HCT116 (cell line): ENCODE measurements around the gene UMAD1. TPM values are rescaled to one million over a fixed set of nuclear protein-coding genes. Genes with fewer than 3 reads are reported as not detected.

ENCODE experiments used
- ATAC-seq: fragments of 200-7000 bp; cut with Tn5 transposase; 2 replicates; pipeline ENCODE4 v1.9.1; 2020; ENCODE audit warnings: mild to moderate bottlenecking, moderate library complexity
- BruUV-seq: library from RNA; stranded (reverse); fragments of 400-500 nt; replicated peaks from 2 replicates; lab custom pipeline; 2021; lab: Mats Ljungman, UMichigan
- CTCF ChIA-PET: fragments of 300-600 bp; sonication (Branson Sonifier 250); formaldehyde crosslinking; loops from one replicate; lab custom pipeline; 2021; ENCODE audit warnings: antibody characterized with exemption; lab: Charles Lee
- POLR2A ChIA-PET: fragments of 300-600, 350-600 bp; sonication (Branson Sonifier 250); formaldehyde crosslinking; loops from one replicate; lab custom pipeline; 2021; ENCODE audit warnings: antibody characterized with exemption; lab: Charles Lee
- RAD21 ChIA-PET, 2 experiments: fragments of 300-600 bp; sonication (Branson Sonifier 250); formaldehyde crosslinking; loops; one replicate each; lab custom pipeline; 2023; ENCODE audit warnings: low total read pairs in 2 of 2; ENCODE audit not compliant: uncharacterized antibody in 2 of 2, unreplicated experiment in 2 of 2, low non-redundant PET in 1 of 2; lab: Charles Lee
- DNase-seq: peaks from one replicate; pipeline ENCODE4 v3.0.0-alpha.2; 2010; ENCODE audit warnings: low read depth, low spot score
- H2AFZ ChIP-seq: fragments of 200-600 bp; shearing (Covaris generic), sonication (generic); 2 replicates; pipeline ENCODE4 v1.6.1; 2017; ENCODE audit warnings: low read depth, mixed run types, mixed read lengths, antibody characterized with exemption, low read length; ENCODE audit not compliant: poor library complexity, severe bottlenecking
- H3K27ac ChIP-seq: 2 replicates; pipeline ENCODE4 v1.5.1; 2012; ENCODE audit warnings: low read depth, low read length
- H3K27me3 ChIP-seq: fragments of 200-600 bp; sonication (generic); 2 replicates; pipeline ENCODE4 v1.6.1; 2016; ENCODE audit warnings: mixed run types, low read length, mixed read lengths; ENCODE audit not compliant: insufficient read depth
- H3K36me3 ChIP-seq, 2 experiments: fragments of 200-500 bp in 1 of 2; fragments of 200-600 bp in 1 of 2; sonication (Bioruptor generic) in 1 of 2; sonication (generic) in 1 of 2; 2 replicates each; pipeline versions ENCODE4 v1.5.1 to v1.6.1; 2014 to 2016; ENCODE audit warnings: low read length in 2 of 2, inconsistent platforms in 1 of 2, mixed read lengths in 1 of 2, mixed run types in 1 of 2; ENCODE audit not compliant: insufficient read depth in 2 of 2, control insufficient read depth in 1 of 2
- H3K4me1 ChIP-seq, 2 experiments: fragments of 200-600 bp in 1 of 2; sonication (generic) in 1 of 2; 2 replicates each; pipeline versions ENCODE4 v1.5.1 to v1.6.1; 2012 to 2017; ENCODE audit warnings: low read length in 2 of 2, inconsistent platforms in 1 of 2, mild to moderate bottlenecking in 1 of 2, mixed read lengths in 1 of 2, mixed run types in 1 of 2, moderate library complexity in 1 of 2; ENCODE audit not compliant: insufficient read depth in 2 of 2, control insufficient read depth in 1 of 2
- H3K4me2 ChIP-seq: fragments of 200-600 bp; sonication (generic); 2 replicates; pipeline ENCODE4 v1.6.1; 2017; ENCODE audit warnings: mixed run types, low read length, mixed read lengths
- H3K4me3 ChIP-seq, 2 experiments: fragments of 200-600 bp in 1 of 2; sonication (generic) in 1 of 2; replicated peaks in 1 of 2; 2 replicates each; pipeline ENCODE4 v1.5.1; 2011 to 2016; ENCODE audit warnings: low read length in 2 of 2, control low read depth in 1 of 2, low read depth in 1 of 2, mild to moderate bottlenecking in 1 of 2, mixed read lengths in 1 of 2, mixed run types in 1 of 2
- H3K79me2 ChIP-seq: fragments of 200-600 bp; sonication (generic); 2 replicates; pipeline ENCODE4 v1.6.1; 2017; ENCODE audit warnings: mild to moderate bottlenecking, mixed run types, low read length, moderate library complexity, mixed read lengths; ENCODE audit not compliant: insufficient read depth
- H3K9ac ChIP-seq: fragments of 200-600 bp; sonication (generic); 2 replicates; pipeline ENCODE4 v1.6.1; 2016; ENCODE audit warnings: low read length, mixed read lengths
- H3K9me2 ChIP-seq: fragments of 200-600 bp; sonication (generic), shearing (Covaris generic); 2 replicates; pipeline ENCODE4 v1.6.1; 2017; ENCODE audit warnings: mixed run types, mild to moderate bottlenecking, moderate library complexity; ENCODE audit not compliant: insufficient read depth
- H3K9me3 ChIP-seq, 2 experiments: fragments of 200-500 bp in 1 of 2; fragments of 200-600 bp in 1 of 2; sonication (Bioruptor generic) in 1 of 2; sonication (generic) in 1 of 2; 2 replicates each; pipeline ENCODE4 v1.6.1; 2014 to 2017; ENCODE audit warnings: low read length in 2 of 2, mixed read lengths in 2 of 2, inconsistent platforms in 1 of 2, low read depth in 1 of 2, mild to moderate bottlenecking in 1 of 2, mixed run types in 1 of 2, moderate library complexity in 1 of 2; ENCODE audit not compliant: control insufficient read depth in 1 of 2, insufficient read depth in 1 of 2
- H4K20me1 ChIP-seq: fragments of 200-600 bp; sonication (generic), shearing (Covaris generic); 2 replicates; pipeline ENCODE4 v1.6.1; 2017; ENCODE audit warnings: mixed run types, mild to moderate bottlenecking, moderate library complexity; ENCODE audit not compliant: insufficient read depth
- CEBPB ChIP-seq: IDR thresholded peaks from 2 replicates; pipeline ENCODE4 v1.6.1; 2012; ENCODE audit warnings: low read depth
- ELF1 ChIP-seq: IDR thresholded peaks from 2 replicates; pipeline ENCODE4 v1.6.1; 2012; ENCODE audit warnings: low read depth, borderline replicate concordance
- EZH2 ChIP-seq: fragments of 200-600 bp; sonication (generic); IDR thresholded peaks from 2 replicates; pipeline ENCODE4 v1.6.1; 2017; ENCODE audit warnings: antibody characterized with exemption, mixed run types
- EZH2phosphoT487 ChIP-seq: fragments of 200-600 bp; IDR thresholded peaks from 2 replicates; pipeline ENCODE4 v1.6.1; 2018; ENCODE audit warnings: antibody characterized with exemption, borderline replicate concordance
- JUND ChIP-seq: IDR thresholded peaks from 2 replicates; pipeline ENCODE4 v1.6.1; 2012
- POLR2A ChIP-seq: IDR thresholded peaks from 2 replicates; pipeline ENCODE4 v1.7.0; 2011; ENCODE audit warnings: borderline replicate concordance; ENCODE audit not compliant: insufficient read depth, insufficient read length; ENCODE audit errors: extremely low read depth
- POLR2AphosphoS5 ChIP-seq: IDR thresholded peaks from 2 replicates; pipeline ENCODE4 v1.6.1; 2011; ENCODE audit warnings: mild to moderate bottlenecking, low read depth, low read length, moderate library complexity
- RAD21 ChIP-seq: IDR thresholded peaks from 2 replicates; pipeline ENCODE4 v1.6.1; 2012; ENCODE audit warnings: low read depth, mild to moderate bottlenecking
- YY1 ChIP-seq: IDR thresholded peaks from 2 replicates; pipeline ENCODE4 v1.6.1; 2011; ENCODE audit warnings: low read length, low read depth, moderate library complexity, mild to moderate bottlenecking; ENCODE audit not compliant: insufficient replicate concordance; ENCODE audit errors: extremely low read depth
- ZFX ChIP-seq: fragments of 450-650 bp; IDR thresholded peaks from 2 replicates; pipeline ENCODE4 v1.6.1; 2017
- intact Hi-C: fragments of 100-400 bp; cut with micrococcal nuclease; formaldehyde crosslinking; loops from 2 replicates; pipeline ENCODE4 v1.10.0; 2022
- total RNA-seq: library from RNA; stranded (reverse); gene quantifications from one replicate; pipeline ENCODE4 v1.2.1, GENCODE V29; 2021; ENCODE audit not compliant: unreplicated experiment
- TF ChIP-seq, protein P1 (sequence below): IDR thresholded peaks from 2 replicates; pipeline ENCODE4 v1.6.1; 2012
- TF ChIP-seq, protein P2 (sequence below): IDR thresholded peaks from 2 replicates; pipeline ENCODE4 v1.6.1; 2012; ENCODE audit warnings: low read depth

UMAD1 gene
- total RNA-seq, 1 experiment from 2014 or later: 12.7 TPM

DNA sequence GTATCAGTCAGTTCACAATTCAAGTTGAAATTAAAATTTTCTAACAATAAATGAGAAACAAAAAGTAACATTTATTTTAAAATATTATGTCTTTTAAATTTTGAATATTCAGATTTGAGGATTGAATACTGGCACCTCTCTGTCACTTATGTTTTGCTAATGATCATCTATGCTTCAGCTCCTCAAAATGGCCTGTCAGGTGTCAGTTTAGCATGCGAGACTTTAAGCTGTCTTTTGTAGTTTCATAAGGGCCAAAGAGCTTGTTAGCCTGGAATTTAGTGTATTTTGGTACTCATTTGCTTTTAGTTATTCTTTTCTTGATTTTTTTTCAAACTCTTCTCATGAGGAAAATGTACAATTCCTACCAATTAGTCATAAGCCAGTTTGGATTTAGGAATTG lies 179.9 kb downstream of the UMAD1 start (continued):
- TF ChIP-seq JUND: no peak
- TF ChIP-seq CEBPB: no peak
- no peak for TF ChIP-seq RAD21

DNA sequence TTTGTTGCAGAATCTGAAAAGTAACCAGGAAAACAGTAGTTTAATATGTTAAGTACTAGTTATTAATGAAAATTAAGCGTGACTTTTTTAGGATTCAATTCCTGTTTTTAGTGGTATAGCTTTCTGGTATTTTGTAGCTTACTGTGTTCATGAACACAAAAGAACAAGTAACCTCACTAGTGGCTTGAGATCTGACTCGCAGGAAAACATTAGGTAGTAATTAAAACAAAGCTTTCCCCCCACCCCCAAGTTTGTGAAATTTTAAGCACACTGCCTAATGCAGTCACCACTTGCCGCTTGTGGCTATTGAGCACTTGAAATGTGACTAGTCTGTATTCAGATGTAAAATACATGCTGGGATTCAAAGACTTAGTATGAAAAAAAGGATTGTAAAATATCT lies 180.4 kb downstream of the UMAD1 start:
- H3K4me3 ChIP-seq: no peak overlapping the region
- TF ChIP-seq ELF1: no peak
- TF ChIP-seq, protein P1, sequence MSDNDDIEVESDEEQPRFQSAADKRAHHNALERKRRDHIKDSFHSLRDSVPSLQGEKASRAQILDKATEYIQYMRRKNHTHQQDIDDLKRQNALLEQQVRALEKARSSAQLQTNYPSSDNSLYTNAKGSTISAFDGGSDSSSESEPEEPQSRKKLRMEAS: no peak
- TF ChIP-seq, all 23 proteins: peak for 0
- no peak overlapping the region for H2AFZ ChIP-seq
- ChIA-PET RAD21 (no interaction called here), POLR2A (no interaction called here), CTCF (no interaction called here)
- ATAC-seq: no peak
- H3K9ac ChIP-seq: no peak overlapping the region
- no peak overlapping the region for H3K27ac ChIP-seq
- no peak overlapping the region for H3K4me2 ChIP-seq
- no peaks in the 10 kb centered on the region for H3K4me1 ChIP-seq
- H3K36me3 ChIP-seq: no peaks in the 10 kb centered on the region
- BruUV-seq: no TSS peak
- no peaks in the 10 kb centered on the region for H3K9me2 ChIP-seq
- H3K79me2 ChIP-seq: no peaks in the 10 kb centered on the region
- intact Hi-C loops: no loop called here
- H4K20me1 ChIP-seq: no peaks in the 10 kb centered on the region
- no peaks in the 10 kb centered on the region for H3K9me3 ChIP-seq
- H3K27me3 ChIP-seq: no peaks in the 10 kb centered on the region
- no peak for DNase-seq

DNA sequence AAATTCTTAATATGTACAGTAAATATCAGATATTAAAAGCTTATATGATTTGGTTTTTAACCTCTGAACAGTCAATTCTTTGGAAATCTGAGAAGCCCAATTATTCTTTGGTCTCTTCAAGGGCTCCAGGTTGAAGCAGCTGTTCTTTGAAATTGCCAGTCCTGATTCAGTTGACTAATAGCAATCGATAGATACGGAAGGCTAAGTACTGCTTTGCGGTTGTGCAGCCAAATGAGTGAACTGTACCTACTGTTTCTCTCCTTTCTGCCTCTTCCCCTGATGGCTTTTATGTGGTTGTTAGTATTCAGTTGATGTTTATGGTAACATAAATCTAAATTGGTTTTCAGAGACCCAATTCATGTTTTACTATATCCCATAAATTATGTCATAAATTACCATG lies 181.0 kb downstream of the UMAD1 start:
- no peak overlapping the region for H2AFZ ChIP-seq
- H4K20me1 ChIP-seq: no peaks in the 10 kb centered on the region
- H3K9ac ChIP-seq: no peak overlapping the region
- DNase-seq (no peak), ATAC-seq (no peak)
- intact Hi-C loops: no loop called here
- CTCF ChIA-PET: no interaction called here
- no TSS peak for BruUV-seq
- no peak overlapping the region for H3K4me2 ChIP-seq
- no peaks in the 10 kb centered on the region for H3K27me3 ChIP-seq
- no peaks in the 10 kb centered on the region for H3K9me2 ChIP-seq
- no peaks in the 10 kb centered on the region for H3K79me2 ChIP-seq
- no peaks in the 10 kb centered on the region for H3K4me1 ChIP-seq
- no peaks in the 10 kb centered on the region for H3K36me3 ChIP-seq
- no peak overlapping the region for H3K4me3 ChIP-seq
- TF ChIP-seq YY1: no peak
- TF ChIP-seq POLR2A: no peak
- TF ChIP-seq, protein P2, sequence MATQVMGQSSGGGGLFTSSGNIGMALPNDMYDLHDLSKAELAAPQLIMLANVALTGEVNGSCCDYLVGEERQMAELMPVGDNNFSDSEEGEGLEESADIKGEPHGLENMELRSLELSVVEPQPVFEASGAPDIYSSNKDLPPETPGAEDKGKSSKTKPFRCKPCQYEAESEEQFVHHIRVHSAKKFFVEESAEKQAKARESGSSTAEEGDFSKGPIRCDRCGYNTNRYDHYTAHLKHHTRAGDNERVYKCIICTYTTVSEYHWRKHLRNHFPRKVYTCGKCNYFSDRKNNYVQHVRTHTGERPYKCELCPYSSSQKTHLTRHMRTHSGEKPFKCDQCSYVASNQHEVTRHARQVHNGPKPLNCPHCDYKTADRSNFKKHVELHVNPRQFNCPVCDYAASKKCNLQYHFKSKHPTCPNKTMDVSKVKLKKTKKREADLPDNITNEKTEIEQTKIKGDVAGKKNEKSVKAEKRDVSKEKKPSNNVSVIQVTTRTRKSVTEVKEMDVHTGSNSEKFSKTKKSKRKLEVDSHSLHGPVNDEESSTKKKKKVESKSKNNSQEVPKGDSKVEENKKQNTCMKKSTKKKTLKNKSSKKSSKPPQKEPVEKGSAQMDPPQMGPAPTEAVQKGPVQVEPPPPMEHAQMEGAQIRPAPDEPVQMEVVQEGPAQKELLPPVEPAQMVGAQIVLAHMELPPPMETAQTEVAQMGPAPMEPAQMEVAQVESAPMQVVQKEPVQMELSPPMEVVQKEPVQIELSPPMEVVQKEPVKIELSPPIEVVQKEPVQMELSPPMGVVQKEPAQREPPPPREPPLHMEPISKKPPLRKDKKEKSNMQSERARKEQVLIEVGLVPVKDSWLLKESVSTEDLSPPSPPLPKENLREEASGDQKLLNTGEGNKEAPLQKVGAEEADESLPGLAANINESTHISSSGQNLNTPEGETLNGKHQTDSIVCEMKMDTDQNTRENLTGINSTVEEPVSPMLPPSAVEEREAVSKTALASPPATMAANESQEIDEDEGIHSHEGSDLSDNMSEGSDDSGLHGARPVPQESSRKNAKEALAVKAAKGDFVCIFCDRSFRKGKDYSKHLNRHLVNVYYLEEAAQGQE: no peak
- TF ChIP-seq EZH2phosphoT487: no peak
- no peak for TF ChIP-seq POLR2AphosphoS5
- TF ChIP-seq EZH2: no peak
- TF ChIP-seq ZFX: no peak
- TF ChIP-seq, all 23 proteins: peak for 0
- POLR2A ChIA-PET: no interaction called here
- RAD21 ChIA-PET: no interaction called here
- Histone ChIP-seq H3K9me3 (no peaks in the 10 kb centered on the region), H3K27ac (no peak overlapping the region)
